Myocyte (in vitro differentiated cells): ENCODE measurements around the gene TTC34. TPM values are rescaled to one million over a fixed set of nuclear protein-coding genes. Genes with fewer than 3 reads are reported as not detected.

ENCODE experiments used
- DNase-seq: peaks from one replicate; pipeline ENCODE4 v3.0.0-alpha.2; 2012; ENCODE audit warnings: low read depth
- total RNA-seq: library from RNA; depleted of rRNA; stranded (reverse); fragments of >200 nt; gene quantifications from 2 replicates; pipeline ENCODE4 v1.2.3, GENCODE V29; 2014

TTC34 gene
- total RNA-seq, 1 donor from 2014 or later = 0.32 TPM

DNA sequence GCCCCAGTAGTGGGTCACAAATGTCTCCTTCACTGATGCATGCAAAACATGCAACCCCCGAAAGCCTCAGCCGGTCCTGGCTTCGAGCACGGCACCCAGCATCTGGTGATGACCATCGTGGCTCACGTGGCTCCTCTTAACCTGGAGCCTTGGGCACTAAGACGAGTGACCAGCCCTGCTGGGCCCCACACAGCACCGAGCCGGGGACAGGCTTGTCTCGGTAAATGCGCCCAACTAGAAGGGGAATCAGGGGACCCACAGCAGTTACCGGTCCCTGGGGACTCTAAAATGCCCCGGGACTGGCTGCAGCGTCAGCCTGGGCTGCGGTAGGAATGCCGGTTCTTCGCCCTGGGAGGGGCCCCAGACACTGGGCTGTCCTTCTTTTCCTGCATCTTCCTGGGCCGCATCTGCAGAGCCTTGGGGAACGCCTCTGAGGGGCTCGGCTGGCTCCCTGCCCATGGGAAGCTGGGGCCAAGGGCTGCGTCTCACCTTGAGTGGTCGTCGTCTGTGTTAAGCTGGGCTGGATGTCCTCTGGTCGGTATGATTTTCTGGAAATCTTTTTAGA lies 13.1 kb upstream of the TTC34 start:
- DNase-seq = no peak

DNA sequence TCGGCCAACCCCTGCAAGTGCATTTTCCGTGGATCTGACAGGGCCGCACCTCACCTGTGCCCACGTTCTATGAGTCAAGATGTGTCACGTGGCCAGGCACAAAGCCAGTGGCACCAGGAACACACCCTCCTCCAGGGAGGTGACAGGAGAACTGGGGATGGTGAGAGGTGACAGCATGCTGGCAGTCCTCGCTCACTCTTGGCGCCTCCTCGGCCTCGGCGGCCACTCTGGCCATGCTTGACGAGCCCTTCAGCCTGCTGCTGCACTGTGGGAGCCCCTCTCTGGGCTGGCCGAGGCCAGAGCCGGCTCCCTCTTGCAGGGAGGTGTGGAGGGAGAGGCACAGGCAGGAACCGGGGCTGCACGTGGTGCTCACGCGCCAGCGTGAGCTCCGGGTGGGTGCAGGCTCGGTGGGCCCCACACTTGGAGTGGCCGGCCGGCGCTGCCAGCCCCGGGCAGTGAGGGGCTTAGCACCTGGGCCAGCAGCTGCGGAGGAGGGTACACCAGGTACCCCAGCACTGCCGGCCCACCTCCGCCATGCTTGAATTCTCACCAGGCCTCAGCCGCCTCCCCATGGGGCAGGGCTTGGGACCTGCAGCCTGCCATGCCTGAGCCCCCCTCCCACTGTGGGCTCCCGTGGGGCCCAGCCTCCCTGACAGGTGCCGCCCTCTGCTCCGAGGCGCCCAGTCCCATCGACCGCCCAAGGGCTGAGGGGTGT lies 11.6 kb upstream of the TTC34 start:
- DNase-seq = no peak

DNA sequence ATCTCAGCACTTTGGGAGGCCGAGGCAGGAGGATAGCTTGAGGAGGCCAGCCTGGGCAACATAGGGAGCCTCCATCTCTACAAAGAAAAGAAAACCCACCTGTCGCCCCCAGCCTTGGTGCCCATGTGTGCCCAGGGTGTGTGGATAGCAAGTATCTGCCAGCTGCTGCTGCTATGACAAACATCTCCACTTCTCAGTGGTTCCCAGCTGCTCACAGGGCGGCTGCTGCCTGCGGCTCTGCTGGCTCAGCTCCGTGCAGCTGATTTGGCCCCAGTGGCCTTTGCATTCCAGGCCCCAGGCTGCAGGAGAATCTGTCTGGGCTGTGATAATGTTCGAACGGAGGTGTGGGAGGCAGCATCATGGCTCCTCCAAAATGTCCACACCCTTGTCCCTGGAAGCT lies 10.6 kb upstream of the TTC34 start:
- DNase-seq = no peak

DNA sequence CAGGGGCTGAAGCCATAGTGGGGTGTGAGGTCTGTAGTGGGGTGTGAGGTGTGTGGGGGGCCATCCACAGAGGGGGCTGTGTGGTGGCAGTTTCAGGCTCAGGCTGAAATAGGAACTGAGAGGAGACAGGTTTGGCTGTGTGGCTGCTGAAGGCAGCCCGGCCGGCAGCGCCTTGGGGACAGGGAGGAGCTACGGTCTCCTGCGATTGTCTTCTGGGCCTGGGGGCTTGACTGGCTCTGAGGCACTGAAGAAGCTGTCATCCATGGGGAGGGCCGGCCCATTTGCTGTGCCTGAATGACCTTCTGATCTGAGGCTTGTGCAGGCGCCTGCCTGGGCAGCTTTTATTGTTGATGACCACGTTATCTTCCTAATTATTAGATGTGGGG lies 10.0 kb upstream of the TTC34 start:
- no peak for DNase-seq

DNA sequence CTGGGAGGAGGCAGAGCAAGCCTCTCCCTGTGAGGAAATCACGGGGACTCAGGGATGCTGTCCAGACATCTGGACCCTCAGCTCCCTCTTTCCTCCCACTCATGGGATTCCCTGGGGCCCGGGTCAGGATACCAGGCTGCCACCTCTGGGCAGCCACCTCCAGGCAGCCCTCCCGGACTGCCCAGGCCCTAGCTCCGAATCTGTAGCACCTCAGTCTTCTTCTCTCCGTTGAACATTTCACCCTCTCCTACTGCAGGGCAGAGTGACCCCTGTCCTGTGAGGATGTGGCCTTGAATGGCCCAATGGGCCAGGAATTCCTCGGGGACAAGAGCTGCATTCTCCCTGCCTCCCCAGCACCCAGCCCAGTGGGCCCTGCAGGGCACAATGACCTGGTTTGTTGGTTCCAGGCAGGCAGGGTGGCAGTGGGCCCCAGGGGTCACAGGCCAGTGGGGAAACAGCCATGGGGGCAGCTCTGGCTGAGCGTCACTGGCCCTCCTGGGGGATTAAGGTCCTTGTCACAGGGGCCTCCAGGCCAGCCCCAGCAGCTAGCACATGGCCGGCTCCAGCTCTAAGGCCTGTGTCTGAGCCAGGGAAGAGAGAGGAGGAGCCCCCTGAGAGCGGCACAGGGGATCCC lies 9.5 kb upstream of the TTC34 start:
- DNase-seq = no peak

DNA sequence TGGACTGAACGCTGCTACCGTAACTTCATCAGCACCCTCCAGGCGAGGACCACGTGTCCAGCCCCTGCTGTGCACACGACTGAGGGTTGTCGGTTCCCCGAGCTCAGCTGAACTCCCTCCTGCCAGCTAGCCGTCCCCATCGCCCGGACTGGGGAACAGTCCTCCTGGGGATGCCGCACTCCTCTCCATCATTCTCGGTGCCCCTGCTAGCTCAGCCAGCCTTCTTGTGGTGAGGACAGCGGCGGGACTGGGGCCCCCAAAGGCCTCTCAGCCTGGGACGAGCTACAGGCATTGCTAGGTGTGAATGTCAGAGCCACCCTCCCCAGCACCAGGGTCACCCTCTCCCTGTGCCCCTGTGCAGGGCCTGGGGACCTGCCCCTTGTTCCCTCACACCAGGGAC lies 8.8 kb upstream of the TTC34 start:
- no peak for DNase-seq

DNA sequence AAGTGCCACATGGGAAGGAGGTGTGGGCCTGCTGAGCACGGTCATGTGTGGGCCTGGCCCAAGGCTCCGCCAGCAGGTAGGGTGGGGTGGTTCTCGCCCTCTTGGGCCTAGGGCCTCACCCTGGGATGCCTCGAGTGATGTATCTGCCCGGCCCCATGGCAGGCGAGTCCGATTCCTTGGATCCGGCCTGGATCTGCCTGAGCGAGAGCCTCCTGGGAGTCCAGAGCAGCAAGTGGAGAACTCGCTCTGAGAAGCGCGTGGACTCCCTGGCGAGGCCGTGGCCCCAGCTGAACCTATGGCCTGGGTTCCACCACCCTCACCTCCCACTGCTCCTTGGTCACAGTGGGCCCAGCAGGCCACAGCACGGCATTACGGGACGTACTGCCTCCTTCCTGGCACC lies 8.2 kb upstream of the TTC34 start:
- no peak for DNase-seq

DNA sequence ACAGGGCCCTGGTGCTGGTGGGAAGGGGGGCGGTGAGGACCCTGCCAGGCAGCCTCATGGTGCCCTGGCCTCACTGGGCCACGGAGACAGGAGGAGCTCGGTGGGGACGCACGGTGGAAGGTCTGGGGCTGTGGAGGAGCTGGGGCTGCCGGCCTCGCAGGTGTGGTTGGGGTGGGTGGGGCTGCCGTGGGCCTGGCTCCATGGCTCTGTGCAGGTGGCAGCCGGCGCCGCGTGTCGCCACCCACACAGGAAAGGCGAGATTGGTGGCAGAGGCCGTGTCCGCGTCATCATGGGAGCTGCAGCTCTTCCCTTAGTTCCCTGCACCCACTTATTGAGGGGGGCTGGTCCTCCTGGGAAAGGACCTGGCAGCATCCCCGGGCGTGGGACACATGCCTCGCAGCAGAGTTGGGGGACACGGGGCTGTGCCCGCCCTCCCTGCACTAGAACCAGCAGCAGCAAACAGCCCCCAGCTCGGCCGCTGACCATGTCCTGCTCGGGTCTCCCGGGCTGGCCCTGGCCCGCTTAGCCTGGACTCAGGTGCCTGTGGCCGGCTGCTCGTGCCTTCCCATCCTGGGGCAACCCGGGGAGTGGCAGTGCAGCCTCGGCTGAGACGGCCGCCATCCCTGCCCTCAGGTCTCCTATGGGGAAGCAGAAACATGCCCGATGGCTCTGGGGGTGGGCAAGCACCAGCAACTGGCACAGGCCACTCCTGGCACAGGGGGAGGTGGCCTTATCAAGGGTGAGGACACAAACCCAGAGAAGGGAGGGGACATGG lies 7.5 kb upstream of the TTC34 start:
- no peak for DNase-seq

DNA sequence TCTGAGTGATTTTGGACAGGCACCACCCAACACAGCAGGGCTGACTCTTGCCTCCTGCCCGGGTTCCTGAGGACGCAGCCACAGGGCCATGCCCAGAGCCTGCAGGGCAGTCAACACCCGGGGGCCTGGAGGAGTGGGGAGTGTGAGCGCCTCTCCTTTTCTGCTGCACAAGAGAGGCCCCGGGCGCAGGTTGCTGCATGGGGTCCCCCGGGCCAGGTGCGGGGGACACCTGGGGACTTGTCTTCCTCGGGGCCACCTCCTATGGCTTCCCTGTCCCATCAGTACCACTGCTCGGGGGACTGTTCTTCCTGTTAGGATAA lies 6.9 kb upstream of the TTC34 start:
- no peak for DNase-seq

DNA sequence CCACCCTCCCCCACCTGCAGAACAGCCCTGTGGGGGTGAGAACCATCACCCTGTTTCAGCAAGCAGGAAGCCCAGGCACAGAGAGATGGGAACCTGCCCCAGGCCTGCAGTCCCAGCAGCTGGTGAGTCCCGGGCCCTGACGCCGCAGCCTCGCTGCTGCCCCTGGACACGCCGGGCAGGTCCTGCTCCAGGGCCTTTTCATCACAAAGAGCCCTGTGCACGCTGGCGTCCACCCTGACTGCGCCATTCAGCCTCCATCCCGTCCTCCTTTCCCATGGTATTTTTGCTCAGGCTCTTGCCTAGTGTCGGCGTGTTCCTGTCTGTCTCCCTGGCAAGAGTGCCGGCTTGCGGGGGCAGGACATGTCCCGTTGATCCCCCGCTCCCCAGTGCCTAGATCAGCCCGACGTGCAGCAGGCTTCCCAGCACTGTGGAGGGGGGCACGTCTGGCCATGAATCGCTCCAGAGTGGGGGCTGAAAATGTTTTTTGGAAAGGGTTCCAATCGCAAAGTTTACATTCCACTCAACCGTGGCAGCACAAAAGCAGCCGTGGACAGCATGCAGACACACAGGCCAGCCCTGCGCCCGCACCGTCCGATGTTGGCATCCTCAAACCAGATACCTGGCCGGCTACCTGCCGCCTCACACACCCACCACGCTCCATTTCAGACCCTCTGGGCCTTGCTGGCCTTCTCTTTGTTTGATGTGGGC lies 6.3 kb upstream of the TTC34 start:
- DNase-seq = no peak

DNA sequence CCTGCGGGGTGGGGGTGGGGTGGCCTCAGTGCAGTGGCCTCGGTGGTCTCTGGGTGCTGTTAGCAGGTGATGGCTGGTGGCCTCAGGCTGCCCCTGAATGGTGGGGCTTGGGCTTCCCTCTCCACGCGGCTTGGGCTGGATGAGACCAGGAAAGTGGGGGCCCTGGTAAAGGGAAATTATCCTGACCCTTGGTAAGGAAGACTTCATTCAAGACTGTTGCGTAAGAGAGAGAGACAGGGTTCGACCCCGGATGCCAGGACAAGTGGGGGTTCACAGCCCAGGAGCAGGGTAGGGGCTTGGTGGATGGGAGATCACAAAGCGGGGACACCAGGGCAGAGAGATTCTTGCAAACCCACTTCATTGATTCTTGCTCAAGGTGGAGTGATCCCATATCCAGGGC lies 5.5 kb upstream of the TTC34 start:
- DNase-seq = no peak

DNA sequence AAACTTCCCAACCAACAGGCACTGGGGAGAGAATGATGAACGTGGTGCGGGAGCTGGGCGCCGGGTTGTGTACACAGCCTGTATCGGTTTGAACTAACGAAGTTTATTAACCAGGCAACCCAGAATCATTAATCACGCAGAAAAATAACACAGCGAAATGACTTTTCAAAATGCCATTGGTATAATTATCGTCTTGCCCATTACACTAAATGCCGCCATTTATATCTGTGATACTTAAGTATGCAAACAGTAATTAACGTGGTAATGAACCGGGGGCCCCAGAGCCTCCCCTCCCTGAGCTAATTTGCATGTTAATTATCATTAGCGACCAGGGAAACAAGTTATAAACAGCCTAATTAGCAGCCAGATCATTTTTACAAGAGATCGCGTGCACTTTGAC lies 5.1 kb upstream of the TTC34 start:
- no peak for DNase-seq

DNA sequence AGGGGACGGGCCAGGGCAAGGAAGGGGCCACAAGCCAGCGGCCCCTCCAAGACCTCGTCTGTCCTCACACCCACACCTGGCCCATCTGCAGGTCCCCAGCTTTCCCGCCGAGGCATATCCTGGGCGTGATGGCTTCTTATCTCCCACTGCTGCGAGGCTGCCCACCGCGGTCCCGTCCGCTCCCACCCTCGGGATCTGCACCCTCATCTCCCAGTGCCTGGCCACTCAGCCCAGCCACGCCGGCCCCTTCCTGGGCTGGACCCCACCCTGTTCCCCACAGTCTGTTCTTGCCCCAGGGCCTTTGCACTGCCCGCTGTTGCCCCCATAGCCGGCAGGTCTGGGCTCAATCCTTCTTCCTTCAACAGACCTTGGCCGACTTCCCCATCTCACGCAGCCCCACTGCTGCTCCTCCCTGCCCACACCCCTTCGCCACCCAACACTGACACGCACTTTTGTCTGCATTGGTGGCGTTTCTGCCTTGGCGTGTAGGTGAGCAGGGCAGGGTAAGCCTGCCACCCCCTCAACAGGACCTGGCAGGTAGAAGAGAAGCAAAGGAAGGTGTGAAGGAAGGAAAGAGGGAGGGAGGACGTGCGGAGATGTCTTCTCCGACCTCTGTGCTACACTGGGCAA lies 4.4 kb upstream of the TTC34 start:
- DNase-seq = no peak

DNA sequence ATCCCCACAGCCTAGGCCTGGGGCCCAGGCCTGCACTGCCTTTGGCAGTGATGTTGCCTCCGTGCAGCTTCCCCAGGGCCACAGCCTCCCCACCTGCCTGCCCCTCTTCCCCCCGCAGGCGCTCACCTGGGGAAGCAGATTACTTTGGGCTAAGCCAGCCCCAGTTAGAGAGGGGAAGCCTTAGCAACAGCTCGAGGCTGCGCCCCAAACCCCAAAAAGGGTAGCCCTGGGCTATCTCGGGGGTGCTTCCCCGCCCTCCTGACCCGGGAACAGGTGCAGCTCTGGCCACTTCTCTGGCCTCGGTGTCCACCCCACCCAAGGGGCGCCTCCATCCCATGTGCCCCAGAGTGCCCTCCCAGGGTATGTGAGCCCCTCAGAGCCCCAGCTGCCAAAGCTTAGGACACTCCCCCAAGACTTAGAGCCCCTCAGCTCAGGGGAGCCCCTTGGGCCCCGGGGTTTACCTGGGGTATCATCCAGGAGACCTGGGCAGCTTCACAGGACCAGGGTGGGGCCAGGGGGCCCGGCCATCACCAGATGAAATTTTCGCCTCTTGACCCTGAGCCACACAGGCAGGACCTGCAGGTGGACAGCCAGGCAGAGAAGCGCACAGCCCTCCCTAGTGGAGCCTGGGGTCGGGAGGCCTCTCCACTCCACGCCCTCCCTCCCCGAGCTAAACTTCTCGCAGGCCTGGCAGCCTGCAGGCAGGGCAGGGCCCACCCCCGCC lies 3.3 kb upstream of the TTC34 start:
- DNase-seq = no peak

DNA sequence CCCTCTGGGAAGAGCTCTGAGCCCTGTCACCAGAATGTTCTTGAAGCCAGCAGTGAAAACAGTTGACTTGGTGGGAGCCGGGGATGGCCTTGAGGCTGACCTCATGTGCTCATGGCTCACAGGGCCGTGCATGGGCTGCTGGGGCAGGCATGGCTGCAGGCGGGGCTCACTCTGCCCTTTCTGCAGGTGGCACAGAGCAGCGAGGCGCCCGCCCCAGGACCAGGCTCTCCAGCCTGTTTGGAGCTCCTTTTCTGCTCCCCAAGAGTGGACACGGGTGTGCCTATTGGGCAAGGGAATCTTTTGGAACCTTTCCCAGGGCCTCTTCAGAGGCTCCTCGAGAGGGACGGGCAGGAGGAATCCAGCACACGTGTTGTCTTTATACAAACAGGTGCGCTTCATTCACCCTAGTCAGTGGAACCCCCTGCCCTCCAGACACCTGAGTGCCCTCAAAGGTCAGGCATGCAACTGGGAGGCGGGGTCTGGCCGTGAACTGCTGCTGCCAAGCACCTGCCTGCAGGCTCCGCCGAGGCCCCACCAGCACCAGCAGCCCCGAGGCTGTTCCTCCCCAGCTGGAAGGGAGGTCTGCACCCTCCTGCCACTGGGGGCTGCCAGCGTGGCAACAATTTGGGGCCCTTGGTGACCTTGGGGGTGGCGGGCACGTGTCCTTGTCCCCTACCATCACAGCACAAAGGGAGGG lies 2.6 kb upstream of the TTC34 start:
- no peak for DNase-seq

DNA sequence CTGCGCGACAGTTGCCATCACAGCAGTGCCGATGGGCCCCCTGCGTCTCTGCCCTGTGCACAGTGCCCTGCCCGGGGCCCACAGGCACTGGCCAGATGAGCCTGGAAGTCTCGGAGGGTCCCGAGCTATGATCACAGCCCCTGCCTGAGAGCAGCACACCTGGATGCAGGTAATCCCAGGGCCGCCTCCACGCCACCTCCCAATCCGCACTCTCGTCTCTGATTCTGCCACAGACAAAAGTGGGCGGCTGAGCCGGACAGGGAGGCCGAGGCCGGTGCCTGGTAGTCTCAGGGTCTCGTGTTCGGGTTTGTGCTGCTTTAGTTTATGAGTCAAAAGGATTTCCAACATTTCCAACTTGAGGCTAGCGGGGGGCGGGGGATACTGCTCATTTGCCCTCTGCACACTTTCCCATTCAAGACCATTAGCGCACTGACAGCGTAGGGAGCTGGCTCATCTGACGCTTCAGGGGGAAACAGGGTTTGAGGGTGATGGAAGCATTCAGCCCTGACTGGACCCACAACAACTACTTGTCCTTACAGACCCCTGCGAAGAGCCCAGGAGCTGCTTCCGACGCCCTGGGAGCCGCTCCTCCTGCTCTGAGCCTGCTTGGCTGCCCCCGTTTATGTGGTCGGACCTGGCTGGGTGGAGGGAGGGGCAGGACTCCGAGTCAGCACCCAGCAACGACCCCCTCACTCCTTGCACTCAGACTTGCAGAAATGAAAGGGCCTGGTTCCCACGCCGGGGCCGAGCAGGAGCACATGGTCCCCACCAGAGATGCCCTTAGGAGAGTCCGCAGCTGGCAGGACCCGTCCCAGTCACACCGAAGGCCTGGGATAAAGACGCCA lies 1.8 kb upstream of the TTC34 start:
- no peak for DNase-seq

DNA sequence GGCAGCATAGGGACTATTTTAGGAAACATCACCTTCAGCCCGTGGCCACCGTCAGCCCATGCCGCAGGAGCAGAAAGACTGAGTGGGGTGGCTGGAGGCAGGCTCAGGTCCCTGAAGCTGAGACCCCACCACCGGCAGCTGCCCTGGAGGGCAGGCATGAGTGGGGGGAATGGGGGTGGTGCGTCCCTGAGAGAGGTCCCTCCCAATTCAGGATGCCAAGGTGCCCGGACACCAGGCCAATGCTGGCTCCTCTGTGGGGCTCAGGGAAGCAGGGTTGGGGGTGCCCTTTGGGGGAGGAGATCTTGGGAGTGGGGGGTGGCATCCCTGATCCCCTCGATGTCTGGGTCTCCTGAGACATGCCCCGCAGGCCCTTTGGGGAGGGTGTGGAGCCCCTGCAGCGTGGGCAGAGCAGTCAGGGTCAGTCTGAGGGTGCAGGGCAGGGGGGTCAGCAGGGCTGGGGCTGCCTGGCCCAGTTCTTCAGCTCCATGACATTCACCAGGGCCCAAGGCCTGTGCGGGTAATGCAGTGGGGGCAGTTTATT lies 998 bp upstream of the TTC34 start:
- DNase-seq = no peak

DNA sequence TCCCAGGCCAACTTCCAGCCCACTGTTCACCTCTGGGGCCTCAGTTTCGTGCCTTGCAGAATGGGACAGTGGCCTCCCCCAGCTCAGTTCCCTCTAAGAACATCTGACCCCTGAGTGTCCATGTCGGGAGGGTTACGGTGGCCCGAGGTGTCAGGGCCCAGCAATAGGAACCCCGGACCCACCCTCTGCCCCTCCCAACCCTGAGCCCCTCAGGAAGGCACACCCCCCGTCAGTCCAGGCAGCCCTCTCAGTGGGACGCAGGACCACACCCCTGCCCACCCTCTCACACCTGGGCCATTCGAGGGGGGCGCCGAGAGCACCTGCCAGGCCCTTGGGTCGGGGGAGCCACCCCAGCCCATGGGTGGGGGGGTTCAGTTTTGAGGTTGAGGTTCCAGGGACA lies 447 bp downstream of the TTC34 start:
- no peak for DNase-seq

DNA sequence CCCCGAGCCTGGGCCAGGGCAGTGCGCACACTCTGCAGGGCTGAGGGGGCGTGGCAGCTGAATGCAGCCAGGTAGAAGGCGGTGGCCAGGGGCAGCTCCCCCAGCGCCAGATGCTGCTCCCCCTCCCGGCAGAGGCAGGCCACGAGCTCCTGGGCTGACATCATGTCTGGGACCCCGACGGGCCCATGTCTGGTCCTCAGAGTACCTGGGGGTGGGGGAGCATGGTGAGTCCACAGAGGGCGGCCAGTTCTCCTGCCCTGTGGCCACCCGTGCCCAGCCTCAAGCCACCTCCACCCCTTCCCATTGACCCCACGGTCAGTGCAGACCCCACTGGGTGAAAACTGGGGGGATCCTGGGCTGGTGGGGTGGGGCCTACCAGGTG lies 838 bp downstream of the TTC34 start:
- no peak for DNase-seq
